SK-N-SH (cell line): ENCODE results near the gene ACSL6.

Experiments used
- CTCF ChIP-seq: fragments of 200-600 bp; sonication (generic); IDR thresholded peaks from 2 replicates; pipeline ENCODE4 v1.6.1; 2017; ENCODE audit warnings: antibody characterized with exemption, mild to moderate bottlenecking, moderate library complexity
- EP300 ChIP-seq, 2 experiments: IDR thresholded peaks; 2 replicates each; pipeline versions ENCODE4 v1.4.0 to v1.6.1; 2012; ENCODE audit warnings: borderline replicate concordance in 1 of 2, low read depth in 1 of 2, low read length in 1 of 2
- EZH2phosphoT487 ChIP-seq: fragments of 200-600 bp; sonication (generic); IDR thresholded peaks from 2 replicates; pipeline ENCODE4 v1.6.1; 2017; ENCODE audit warnings: low read depth, mixed run types, mild to moderate bottlenecking, antibody characterized with exemption, moderate library complexity, borderline replicate concordance
- FOXJ3 ChIP-seq: sonication (generic); formaldehyde crosslinking; IDR thresholded peaks from 2 replicates; pipeline ENCODE4 v1.5.1; 2020; ENCODE audit warnings: mild to moderate bottlenecking, missing genetic modification reagents
- GABPA ChIP-seq: IDR thresholded peaks from 2 replicates; pipeline ENCODE4 v1.4.0; 2012; ENCODE audit warnings: low read depth, mild to moderate bottlenecking
- MAX ChIP-seq: IDR thresholded peaks from 2 replicates; pipeline ENCODE4 v1.4.0; 2012; ENCODE audit warnings: low read depth
- MXI1 ChIP-seq: IDR thresholded peaks from 2 replicates; pipeline ENCODE4 v1.6.1; 2012; ENCODE audit warnings: mild to moderate bottlenecking, low read depth, low read length, improper control_type of control experiment
- POLR2AphosphoS5 ChIP-seq: IDR thresholded peaks from 2 replicates; pipeline ENCODE4 v1.6.1; 2012; ENCODE audit warnings: low read depth, low read length
- RCOR1 ChIP-seq: fragments of 150-350 bp; IDR thresholded peaks from 2 replicates; pipeline ENCODE4 v1.6.1; 2017; ENCODE audit warnings: antibody characterized with exemption, low read length
- RXRA ChIP-seq: IDR thresholded peaks from 2 replicates; pipeline ENCODE4 v1.4.0; 2012; ENCODE audit warnings: low read depth, mild to moderate bottlenecking, borderline replicate concordance
- TAF1 ChIP-seq: IDR thresholded peaks from 2 replicates; pipeline ENCODE4 v1.6.1; 2012; ENCODE audit warnings: low read depth, mild to moderate bottlenecking, low read length, moderate library complexity, borderline replicate concordance

- TF ChIP-seq GABPA (no peak), EZH2phosphoT487 (no peak), RCOR1 (no peak), CTCF (no peak), POLR2AphosphoS5 (no peak), MAX (no peak), FOXJ3 (CRISPR knock-in tag) (no peak), MXI1 (no peak), TAF1 (no peak), EP300 (IDR thresholded peaks at IDR 0.05; ENCODE audit: borderline replicate concordance in 1 of 2, low read depth in 1 of 2, low read length in 1 of 2) (no peak), RXRA (no peak)
Measured at GRCh38 chr5:131981516-131981915, 29.9 kb downstream of the ACSL6 start.
